AG09309 (cell line): Measurements from ENCODE around the gene GALNT16.

Experiments used
- DNase-seq: peaks from one replicate; pipeline ENCODE4 v3.0.0-alpha.2; 2010; ENCODE audit warnings: low read depth
- H3K4me3 ChIP-seq: 2 replicates; pipeline ENCODE4 v1.5.1; 2011; ENCODE audit warnings: mild to moderate bottlenecking, low read depth, low read length, moderate library complexity; ENCODE audit not compliant: control insufficient read depth
- TF ChIP-seq, protein P1 (sequence below): IDR thresholded peaks from 2 replicates; pipeline ENCODE4 v1.5.1; 2011; ENCODE audit warnings: mild to moderate bottlenecking, low read depth, low read length, inconsistent platforms; ENCODE audit not compliant: insufficient read depth, control insufficient read depth; ENCODE audit errors: missing control alignments

The GALNT16 gene

GRCh38 chr14:69342928-69343525 is 83.1 kb downstream of the GALNT16 start:
- TF ChIP-seq, protein P1, sequence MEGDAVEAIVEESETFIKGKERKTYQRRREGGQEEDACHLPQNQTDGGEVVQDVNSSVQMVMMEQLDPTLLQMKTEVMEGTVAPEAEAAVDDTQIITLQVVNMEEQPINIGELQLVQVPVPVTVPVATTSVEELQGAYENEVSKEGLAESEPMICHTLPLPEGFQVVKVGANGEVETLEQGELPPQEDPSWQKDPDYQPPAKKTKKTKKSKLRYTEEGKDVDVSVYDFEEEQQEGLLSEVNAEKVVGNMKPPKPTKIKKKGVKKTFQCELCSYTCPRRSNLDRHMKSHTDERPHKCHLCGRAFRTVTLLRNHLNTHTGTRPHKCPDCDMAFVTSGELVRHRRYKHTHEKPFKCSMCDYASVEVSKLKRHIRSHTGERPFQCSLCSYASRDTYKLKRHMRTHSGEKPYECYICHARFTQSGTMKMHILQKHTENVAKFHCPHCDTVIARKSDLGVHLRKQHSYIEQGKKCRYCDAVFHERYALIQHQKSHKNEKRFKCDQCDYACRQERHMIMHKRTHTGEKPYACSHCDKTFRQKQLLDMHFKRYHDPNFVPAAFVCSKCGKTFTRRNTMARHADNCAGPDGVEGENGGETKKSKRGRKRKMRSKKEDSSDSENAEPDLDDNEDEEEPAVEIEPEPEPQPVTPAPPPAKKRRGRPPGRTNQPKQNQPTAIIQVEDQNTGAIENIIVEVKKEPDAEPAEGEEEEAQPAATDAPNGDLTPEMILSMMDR = no peak
- no peak for DNase-seq
- H3K4me3 ChIP-seq = no peak overlapping the region

GRCh38 chr14:69344171-69344570 is 84.2 kb downstream of the GALNT16 start:
- no peak for DNase-seq
- TF ChIP-seq, protein P1 = no peak
- no peak overlapping the region for H3K4me3 ChIP-seq

DNA sequence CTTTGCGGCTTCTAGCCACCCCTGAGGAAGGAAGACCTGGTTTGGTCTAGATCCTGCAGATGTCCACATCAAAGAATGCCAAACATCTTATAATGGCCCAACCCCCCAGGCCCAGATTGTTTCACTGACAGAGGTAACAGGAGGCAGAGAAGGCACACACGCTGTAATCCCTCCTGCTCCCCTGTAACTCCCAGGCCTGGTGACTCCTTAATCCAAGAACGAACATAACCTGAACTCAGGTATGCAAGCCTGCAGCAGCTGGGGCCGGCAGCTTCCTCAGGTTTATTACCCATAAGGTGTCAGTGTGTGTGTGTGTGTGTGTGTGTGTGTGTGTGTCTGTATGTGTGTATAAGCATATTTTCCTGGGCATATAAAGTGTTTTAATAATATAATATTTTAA is 85.4 kb downstream of the GALNT16 start:
- TF ChIP-seq, protein P1 = no peak
- no peak overlapping the region for H3K4me3 ChIP-seq
- no peak for DNase-seq

DNA sequence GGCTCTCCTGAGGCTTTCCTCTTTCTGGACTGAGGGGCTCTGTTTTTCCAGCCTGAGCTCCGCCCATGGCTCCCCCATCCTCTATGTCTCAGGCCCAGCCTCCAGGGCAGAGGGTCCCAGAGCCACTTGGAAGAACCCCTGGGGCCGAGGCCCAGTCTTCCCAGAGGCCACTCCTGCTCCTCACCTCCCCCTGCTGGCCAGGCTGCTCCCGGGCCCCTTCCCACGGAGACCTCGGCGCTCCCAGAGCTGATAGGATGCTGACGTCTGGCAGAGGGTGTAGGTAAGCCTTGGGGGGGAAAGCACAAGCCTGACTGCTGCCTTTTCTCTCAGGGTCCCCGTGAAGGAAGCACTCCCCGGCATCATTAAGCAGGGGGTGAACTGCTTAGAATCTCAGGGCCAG is 86.8 kb downstream of the GALNT16 start:
- TF ChIP-seq, protein P1 = peak; percentile 72
- no peak overlapping the region for H3K4me3 ChIP-seq
- DNase-seq = no peak

DNA sequence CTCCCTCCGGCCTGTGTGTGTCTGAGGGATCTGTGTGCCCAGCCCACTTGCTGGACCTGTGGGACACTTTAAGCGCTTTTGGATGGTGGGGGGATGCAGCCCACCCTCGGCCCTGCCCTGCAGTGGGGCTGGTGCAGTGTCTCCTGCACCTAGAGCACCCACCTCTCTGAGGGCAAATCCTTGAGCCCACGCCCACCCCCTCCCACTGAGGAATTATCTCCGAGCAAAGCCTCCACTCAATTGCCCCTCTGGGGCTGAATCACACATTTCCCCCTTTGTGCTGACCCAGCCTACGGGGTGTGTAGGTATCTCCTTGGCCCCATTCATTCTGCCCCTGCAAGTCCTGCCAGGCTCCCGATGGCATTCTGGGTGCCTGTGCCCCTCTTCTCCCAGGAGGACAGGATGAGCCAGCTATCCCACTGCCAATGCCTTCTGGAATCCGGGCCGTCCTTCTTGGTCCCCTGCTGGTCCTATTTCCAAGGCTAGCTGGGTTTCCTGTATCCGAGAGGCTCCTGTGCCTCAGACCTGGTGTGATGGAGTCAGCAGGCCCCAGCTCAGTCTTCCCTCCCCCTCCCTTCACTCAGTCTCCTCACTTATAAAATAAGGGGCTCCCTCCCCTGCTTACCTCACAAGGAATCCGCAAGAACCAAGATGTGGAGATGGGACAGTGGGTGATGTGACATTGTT is 89.3 kb downstream of the GALNT16 start:
- DNase-seq = no peak
- H3K4me3 ChIP-seq = no peak overlapping the region
- TF ChIP-seq, protein P1 = no peak

DNA sequence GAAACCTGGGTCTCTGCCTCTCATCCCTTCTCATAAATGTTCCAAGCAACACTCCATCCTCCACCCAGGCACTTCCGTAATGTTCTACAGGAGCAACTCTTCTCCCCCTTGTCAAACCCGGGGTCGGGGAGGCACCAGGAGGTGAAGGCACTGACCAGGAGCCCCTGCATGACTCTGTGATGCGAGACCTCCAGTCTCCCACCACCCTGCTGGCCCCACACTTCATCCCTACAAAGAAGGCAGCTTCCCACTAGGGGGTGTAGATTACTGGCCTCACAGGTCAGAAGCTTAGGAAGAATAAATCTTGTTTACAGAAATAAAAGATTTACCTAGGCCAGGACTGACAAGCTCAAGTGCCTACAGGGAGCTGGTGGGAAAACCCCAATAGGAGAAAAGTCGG is 90.9 kb downstream of the GALNT16 start:
- TF ChIP-seq, protein P1 = no peak
- DNase-seq = no peak
- no peak overlapping the region for H3K4me3 ChIP-seq

DNA sequence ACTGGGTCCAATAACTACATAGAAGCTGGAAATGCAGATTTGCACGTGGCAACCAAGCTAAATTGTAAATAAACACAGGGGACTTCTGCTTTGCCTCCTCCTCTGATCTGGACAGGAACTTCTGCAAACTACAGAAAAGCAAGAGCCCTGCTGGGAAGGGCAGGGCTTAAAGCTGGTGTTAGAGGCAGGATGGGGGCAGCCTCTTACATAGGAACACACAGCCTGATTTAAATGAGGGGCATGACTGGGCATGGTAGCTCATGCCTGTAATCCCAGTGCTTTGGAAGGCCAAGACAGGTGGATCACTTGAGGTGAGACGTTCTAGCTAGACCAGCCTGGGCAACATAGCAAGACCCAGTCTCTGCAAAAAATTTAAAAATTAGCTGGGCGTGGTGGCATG is 91.4 kb downstream of the GALNT16 start:
- TF ChIP-seq, protein P1 = no peak
- DNase-seq = no peak
- no peak overlapping the region for H3K4me3 ChIP-seq
